GM20431 (cell line): ENCODE results near the gene CACNA1D.

Experiments used
- in situ Hi-C: fragments of 300-500 bp; cut with MseI, MboI; formaldehyde crosslinking; loops from one replicate; pipeline ENCODE4 v1.15.0; 2020; ENCODE audit warnings: low sequenced_read_pairs; ENCODE audit not compliant: unreplicated experiment

CACNA1D gene

DNA sequence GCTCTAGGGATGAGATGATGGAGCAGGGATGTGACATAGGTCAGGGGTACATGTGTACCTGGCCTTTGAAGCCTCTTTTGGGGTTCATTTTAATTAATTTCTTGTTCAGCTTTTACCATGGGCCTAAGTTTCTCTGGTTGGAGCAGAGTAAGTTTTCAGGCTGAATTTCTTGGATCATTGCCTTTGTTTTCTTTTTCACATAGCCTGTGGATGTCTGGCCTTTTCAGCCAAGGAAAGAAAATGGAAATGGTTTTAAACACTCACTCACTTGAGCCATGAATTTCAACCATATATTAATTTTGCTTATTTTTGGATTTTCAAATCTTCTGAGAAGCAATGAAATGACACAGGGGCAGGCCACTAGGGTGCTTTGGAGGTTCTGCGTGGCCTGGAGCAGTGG, 30.2 kb downstream of the CACNA1D start:
- in situ Hi-C loops = no loop called here

DNA sequence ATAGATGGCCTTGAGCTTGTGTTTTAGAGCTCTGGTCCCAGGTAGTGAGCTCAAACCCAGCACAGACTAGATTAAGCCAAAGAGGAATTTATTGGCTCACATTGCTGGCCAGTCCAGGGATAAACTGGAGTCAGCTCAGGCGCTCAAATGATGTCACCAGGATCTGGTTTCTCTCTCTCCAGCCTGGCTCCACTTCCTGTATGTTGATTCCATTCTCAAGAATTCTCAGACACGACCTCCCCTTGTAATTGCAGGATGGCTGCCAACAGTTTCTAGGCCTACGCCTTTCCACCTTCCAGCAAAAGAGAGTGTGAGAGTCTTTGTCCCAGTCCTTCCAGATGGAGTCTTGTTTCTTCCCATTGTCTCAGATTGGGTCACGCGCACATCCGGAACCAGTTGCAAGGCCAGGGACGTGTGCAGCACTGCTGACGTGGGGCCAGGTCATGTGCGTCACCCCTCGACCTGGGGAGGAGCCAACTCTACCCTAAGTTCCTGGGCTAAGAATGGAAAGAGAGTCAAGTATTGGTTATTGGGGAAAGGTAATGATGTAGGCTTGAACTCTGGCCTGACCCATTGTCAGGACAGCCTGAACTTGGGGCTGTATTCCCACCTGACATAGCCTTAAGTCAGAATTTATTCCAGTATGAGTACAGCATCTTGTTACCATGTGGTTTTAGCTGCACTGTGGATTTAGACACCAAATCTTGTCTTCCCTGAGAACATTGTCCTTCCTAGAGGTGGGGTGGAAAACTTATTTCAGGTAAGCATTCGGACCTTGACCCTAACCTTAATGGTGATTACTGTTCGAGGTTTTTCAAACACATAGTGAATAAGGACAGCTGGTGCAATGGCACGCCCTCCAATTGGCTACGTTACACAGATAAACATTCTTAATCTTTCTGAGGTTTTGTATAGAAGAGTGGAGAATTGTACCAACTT, 31.6 kb downstream of the CACNA1D start:
- in situ Hi-C loops = no loop called here

DNA sequence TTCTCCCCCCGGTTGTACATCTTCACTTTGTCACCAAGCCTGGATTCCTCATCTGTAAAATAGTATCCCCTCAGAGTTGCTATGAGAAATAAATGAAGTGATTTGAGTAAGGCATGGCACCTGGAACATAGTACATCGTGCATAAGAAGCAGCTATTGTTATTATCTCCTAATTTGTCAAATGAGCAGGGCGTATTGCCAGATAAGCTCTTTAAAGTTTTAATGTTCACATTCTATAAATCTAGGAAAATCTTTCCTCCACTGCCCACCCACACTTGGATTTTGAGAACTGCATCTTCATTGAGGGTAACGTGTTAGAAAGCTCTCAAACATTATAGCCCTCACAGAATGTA, 32.3 kb downstream of the CACNA1D start:
- in situ Hi-C loops = no loop called here

DNA sequence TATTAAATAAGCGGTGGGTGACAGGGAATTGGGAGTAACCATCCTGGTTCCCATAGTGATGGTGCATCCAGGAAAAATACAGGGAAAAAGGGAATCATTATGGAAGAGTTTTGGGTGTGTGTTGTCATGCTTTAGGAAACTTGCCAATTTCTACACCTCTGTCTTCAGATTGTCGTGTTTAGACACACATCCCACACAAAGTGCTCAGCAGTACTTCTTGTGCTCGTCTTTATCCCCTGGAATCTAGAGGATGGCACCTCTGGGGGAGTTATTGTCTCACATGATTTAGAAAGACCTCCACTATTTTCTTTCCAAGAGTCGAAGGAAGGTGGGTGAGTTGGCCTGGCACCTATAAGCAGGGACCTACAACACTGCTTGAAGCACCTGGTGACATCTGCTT, 35.8 kb downstream of the CACNA1D start:
- in situ Hi-C loops = no loop called here

DNA sequence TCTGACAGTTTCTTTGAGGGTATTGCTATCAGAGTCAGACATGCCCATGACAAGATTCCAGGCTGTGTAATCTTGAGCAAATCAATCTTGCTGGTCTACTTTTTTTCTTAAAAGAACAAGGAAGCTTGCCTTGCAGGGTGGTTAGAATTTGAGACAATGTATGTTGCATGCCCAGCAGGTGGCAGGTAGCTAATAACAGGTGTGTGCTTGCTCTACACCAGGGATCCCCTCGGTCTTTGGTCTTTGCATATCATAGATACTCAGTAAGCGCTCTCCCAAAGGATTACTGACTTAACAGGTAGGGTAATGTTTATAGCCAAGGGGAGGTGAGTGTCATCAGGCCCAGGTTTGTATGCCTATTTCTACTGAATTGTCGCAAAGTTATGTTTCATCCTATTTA, 37.3 kb downstream of the CACNA1D start:
- in situ Hi-C loops = no loop called here

DNA sequence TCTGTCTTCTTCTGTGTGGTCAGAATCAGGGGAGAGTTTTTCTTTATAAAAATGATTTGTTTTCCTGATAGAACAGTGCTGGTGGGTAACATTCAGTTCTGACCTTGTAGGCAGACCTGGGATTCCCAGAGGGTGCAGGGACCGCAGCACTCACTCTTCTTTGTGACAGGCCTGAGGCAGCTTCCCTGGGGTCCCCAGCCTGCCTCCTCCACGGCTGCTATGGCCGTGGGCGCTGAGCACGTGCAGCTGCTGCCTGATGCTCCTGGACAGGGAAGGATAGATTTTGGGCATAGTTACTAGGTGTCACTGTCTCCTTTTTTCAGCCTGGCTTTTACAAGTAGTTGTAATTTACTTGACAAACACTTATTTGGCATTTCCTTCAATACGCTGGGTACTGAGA, 39.1 kb downstream of the CACNA1D start:
- in situ Hi-C loops = no loop called here

DNA sequence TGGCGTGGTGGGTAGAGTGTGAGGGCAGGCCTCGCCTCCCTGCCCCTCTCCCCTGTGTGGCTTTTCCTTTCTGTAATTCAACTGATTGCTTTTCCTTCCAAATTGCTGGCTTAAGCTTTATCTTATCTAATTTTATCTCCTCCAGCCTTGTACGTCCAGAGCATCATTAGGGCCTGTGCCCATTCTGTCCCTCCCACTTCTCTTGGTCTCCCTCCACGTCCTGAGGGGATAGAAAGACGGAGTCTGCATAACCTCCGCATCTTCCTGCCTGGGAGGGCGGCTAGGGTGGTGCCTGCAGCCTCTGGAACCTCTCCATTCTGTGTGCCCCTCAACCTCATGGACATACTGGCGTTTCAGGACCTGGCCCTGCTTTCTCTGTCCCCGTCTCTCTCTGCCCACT, 39.8 kb downstream of the CACNA1D start:
- in situ Hi-C loops = no loop called here

DNA sequence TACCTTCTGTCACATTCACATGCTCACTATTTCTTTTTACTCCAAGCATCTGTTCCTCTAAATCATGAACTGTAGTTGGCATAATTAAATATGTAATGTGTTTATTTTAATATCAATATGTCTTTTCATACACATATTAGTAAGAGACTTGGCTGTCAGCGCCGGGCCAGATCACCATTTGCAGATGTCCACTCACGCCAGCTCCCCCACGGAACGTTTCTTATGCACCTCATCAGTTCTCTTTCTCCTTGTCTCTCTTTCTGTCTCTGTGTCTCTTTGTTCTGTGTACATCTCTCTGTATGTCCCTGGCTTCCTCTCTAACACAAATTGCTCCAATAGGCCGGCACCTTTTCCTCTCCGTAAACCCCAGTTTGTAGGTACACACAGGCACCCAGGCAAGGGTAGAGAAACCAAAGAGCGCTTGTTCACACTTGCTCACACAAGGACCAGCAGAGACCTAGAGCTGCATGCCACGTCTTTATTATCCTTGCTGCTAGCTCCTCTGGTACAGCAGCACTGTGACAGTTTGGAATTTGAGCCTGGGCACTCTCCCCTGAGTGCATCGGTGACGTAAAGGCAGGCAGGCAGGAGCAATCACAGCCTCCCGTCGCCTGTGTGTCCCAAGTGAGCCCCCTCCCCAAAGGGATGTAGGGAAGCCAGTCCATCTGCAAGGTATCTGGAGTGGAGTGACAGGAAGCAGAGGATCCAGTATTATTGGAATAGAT, 40.4 kb downstream of the CACNA1D start:
- in situ Hi-C loops = no loop called here

DNA sequence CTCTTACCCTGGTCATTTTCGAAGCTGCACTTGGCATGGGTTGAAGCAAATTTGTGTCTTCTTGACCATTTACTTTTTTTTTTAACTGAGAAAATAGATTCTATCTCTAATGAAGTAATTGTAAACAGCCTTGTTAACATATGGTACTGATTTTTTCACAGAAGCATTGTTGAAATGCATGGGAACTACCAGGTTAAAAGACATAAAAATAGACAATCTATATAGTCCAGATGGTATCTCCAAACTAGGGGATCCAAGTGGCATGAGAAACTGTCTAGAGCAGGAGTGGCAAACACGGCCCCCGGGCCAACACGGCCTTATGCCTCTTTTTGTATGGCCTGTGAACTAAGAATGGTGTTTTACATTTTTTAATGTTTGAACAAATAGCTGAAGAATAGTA, 41.9 kb downstream of the CACNA1D start:
- in situ Hi-C loops = no loop called here

DNA sequence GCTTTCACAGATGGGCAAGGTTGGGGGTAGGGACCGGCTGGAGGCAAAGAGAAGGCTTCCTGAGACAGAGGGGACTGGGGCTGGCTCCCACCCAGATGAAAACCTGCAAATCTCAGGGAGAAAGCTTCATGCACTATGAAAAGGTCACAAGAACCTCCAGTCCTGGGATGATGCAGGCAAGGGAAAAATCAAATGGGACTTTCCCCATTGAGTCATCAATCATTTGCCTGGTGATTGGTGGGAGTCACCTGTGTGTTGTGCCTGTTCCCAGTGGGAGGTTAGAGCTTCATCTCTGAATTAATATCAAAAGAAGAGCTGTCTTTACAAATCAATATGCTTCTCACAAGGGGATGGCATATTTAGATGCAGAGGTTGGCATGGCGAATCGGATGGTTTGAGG, 49.9 kb downstream of the CACNA1D start:
- in situ Hi-C loops = no loop called here

DNA sequence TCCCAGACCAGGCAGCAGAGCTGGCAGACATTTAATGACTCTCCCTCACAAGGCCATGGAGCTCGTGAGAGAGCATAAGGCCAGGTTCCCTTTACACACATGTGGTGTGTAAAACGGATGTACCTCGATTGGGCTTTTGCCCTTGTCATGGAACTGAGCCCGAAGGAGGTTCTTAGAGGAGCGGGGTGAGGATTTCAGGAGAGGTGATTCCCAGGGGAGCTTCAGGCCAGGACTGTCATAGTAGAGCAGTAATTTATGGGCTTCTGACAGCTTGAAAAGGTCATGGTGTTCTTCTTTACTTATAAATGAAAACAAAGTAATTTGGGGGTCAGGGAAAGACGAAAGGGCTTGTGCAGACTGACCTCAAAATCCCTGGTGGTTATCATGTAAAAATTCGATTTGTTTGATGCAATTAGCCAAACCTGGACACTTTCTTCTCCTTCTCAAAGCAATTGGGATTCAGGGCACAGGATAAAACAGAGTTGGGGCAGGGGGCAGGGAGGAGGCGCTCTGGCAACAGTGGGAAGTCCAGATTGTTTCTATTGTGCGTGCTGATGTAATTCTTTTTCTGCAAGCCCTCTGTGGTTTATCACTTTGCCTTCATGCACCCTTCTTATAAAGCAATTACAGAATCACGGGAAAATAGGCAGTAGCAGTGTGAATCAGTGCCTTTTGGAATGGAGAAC, 51.0 kb downstream of the CACNA1D start:
- in situ Hi-C loops = no loop called here

DNA sequence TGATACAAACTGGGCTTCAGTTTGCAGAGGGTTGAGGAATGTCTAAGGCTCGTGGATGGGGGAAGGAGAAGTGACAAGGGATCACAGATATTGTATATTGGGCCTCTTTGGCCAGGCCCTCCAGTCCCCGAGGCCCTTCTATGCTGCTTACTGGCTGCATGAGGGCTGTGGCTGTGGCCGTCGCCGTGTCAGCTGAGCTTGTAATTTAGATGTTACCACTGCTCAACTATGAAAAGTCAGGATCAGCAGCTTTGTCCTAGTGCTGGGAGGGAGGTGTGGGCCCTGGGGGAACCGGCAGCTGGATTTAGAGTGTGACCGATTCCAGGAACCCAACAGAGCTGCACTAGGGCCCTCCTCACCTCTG, 51.6 kb downstream of the CACNA1D start:
- in situ Hi-C loops = no loop called here

DNA sequence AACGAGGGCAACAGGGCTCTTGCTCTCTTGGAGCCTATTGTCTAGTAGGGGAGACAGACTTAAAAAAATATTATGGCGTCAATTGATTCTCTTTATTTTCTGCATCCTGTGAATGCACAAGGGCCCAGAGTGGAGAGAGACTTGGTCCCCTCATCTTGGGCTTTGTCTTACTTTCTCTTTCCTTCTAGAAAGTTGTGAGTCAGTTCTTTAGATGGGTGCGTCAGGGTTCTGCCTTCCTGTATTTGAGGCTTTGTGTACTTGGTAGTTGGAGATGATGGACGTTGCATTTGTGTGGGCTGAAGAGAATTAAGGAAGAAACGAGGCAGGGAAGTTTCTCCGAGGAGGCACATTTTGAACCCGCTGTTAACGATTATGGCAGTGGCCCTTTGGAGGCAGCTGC, 52.9 kb downstream of the CACNA1D start:
- in situ Hi-C loops = no loop called here

DNA sequence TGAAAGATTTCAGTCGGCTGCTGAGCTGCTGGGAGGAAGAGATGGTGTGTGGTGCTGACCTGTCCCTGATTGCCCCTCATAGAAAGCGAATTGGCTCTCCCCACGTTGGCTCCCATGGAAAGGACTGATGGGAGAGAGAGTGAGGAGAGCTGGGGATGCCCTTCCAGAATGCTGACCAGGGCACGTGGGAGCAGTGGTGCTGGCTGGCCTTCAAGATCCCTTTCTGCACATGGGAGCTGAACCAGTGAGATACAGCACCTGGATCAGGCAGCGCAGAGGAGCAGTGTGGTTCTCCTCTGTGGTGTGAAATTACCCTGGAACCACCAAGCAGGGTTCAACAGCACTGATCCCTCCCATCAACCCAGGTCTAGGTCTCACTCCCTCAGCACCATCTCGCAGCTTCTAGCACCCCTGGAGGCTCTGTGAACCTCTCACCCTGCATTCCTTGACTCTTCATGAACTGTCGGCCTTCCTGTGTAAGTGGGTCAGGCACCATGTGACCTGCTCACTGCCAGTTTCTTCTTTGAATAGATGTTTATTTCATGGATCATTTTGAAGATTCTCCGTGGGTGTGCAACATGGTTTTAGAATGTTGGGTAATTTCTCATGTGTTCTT, 55.7 kb downstream of the CACNA1D start:
- in situ Hi-C loops = no loop called here

DNA sequence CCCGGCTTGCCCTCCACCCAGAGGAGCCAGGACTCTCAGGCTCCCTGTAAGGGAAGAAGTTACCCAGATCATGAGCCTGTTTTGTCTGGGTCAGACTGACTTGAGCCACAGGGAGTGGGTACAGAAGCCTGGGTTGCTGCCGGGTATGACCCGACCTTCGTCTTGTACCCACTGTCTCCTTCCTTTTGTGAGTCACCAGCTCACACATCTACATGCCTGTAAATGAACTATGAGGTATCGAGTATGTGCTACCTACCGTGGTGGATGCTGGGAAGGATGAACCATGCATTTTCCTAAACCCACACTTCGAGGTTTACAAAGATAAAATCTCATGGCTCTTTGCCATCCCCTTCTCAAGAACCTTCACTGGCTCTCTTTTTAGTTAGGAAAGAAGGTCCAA, 56.9 kb downstream of the CACNA1D start:
- in situ Hi-C loops = no loop called here

DNA sequence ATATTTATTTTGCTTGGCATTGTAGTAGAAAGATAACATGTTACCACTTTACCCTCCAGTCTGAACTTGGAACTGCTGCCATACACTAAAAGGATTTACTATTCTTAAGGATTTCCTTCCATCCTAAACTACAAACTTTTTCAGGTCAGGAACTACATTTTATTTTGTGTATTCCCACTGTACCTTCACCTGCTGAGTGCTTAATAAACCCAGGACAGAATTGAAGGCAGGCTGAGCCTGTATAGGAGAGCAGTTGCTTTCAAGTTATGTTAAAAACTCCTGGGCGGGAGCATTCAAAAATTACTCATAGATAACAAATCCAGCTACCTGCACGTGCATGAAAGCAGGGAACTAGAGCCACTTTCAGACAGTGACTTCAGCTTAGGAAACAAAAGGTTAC, 58.3 kb downstream of the CACNA1D start:
- in situ Hi-C loops = no loop called here

DNA sequence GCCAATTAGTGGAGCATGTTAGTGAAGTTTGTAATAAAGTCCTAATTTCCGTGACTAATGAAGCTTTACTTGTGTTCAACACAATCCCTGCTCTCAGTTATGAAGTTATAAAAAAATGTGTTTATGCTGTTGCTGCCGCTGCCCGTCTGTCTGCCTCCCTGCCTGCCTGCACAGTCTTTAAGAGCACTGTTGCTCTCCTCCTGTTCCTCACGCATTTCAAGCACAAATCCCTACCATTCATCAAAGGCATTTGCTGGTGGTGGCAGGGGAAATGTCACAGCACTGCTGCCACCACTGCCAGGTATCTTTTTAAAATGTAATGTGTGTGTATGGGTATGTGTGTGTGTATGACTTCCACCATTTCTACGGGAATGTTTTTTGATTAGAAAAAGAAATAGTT, 58.8 kb downstream of the CACNA1D start:
- in situ Hi-C loops = no loop called here

DNA sequence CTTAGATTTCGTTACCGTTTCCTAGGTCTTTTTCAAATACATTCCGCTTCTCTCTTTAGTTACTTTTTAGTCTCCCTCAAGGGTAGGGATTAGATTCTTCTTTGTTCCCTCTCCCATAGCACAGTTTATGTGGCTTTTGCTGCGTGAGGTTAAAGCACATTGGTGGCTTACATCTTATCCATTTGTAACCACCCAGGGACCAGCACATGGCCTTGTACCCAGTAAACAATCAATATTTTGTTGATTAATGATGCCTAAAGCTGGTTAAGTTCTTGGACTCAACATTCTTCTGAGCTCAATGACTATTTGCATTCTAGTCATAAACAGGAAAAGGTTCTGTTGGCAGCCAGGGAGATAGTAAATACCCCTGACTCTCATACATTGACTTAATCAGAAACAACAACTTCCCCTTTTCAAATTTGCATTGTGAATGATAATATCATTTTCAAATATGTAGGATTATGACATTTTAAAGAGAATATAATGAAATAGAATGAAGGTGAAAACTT, 60.2 kb downstream of the CACNA1D start:
- in situ Hi-C loops = no loop called here

DNA sequence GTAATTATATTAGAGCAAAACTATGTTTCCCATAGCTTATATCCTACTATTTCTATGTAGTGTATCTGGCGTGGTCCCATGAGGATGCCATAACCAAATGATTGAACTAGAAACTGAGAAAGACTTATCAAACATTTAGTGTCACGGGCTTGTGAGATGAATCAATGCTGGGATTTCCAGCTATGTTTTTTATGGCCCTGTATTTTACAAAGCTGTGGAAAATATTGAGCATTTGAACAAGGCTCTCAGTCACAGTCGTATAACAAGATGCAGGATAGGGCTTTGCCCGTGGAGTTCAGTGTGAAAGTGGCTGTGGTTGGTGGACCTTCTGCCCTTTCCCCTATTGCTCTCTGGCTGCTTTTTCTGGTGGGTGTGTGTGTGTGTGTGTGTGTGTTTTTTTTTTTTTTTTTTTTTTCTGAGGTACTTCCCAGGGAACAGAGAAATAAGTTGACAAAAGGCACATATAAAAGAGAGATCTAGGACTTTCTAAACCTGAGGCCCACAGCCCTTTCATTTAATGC, 60.7 kb downstream of the CACNA1D start:
- in situ Hi-C loops = no loop called here

DNA sequence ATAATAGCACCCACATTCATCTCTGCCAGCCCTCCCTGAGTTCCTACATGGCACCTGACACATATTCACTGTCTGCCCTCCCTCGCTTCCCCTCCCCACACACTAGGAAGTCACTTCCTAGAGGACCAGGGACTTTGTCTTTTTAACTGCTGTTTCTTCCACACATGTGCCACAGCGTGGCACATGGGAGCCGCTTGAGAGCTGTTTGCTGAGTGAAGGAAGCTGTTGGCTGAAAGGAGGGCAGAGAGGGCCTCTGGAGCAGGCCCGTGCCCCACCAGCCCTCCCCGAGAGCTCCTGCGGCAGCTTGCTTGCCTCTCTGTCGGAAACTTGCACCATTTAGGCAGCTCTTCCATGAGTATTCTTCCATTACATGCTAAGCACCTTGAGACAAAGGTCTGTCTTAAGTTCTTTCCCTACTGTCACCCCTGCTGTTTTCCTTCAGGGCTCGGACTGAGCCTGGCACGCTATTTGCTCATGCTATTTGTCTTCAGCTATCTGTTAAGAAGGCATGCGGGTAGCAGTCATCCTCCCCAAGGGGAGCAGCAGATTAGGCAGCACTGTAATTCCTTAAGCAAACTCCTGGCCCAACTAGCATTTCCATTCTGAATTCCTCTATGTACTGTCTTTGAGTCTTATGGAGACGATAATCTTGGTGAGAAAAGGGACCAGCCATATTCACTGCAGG, 72.2 kb downstream of the CACNA1D start:
- in situ Hi-C loops = no loop called here
